ENCODE measurements around the gene PLCB3. TPM values are rescaled to one million over a fixed set of nuclear protein-coding genes. Genes with fewer than 3 reads are reported as not detected.

PLCB3 gene
- total RNA-seq, 4 donors from 2014 or later = 64.5 to 115 (median 91.2) TPM

GRCh38 chr11:64240435-64241240, 10.7 kb upstream of the PLCB3 start, which contains the start of gene FKBP2:
TSS of gene FKBP2 (plus strand) at chr11:64241095. CDS start at chr11:64242388, 1,293 bp downstream.
- DNase-seq = peak; percentile 98
- TF ChIP-seq EP300 (IDR thresholded peaks at IDR 0.05; ENCODE audit: low read depth) = peak; percentile 43
- no peak for TF ChIP-seq CTCF (IDR thresholded peaks at IDR 0.05)
- TF ChIP-seq POLR2A (IDR thresholded peaks at IDR 0.05) = peak; percentile 97
- peak; percentile 96 to 99 (median 99) for TF ChIP-seq POLR2AphosphoS5 (IDR thresholded peaks at IDR 0.05)
- in situ Hi-C loops (cut with MboI; ENCODE audit: low pct_ligation_motif_present in 1 of 4, low pct_unique_long_range_greater_than_20kb in 1 of 4, low sequenced_read_pairs in 3 of 4) (no loop called here), intact Hi-C loops (cut with DNase I; ENCODE audit: low total_unique reads) (no loop called here)
- no peaks in the 10 kb centered on the region for H3K36me3 ChIP-seq
- H3K27ac ChIP-seq = peak within 1 kb of the TSS; percentile 96 to 100 (median 98)
- peaks cover 33 to 75% (median 59%) of the 10 kb centered on the region in 4 donors for H3K4me1 ChIP-seq
- H3K9me3 ChIP-seq = no peaks in the 10 kb centered on the region
- WGBS, 2 donors (ENCODE audit: low coverage in 1 of 2) = 0 to 1% methylated on average over 4 to 57 of the region's 58 CpGs
- peak within 1 kb of the TSS; percentile 65 to 96 (median 82) for H3K4me3 ChIP-seq
- no peaks in the 10 kb centered on the region for H3K27me3 ChIP-seq

GRCh38 chr11:64241241-64241490, 10.2 kb upstream of the PLCB3 start:
- Histone ChIP-seq H3K27ac (peak overlapping the region; percentile 96 to 100 (median 98)), H3K9me3 (no peaks in the 10 kb centered on the region), H3K27me3 (no peaks in the 10 kb centered on the region), H3K36me3 (no peaks in the 10 kb centered on the region), H3K4me1 (peaks cover 33 to 75% (median 60%) of the 10 kb centered on the region in 4 donors), H3K4me3 (peak overlapping the region; percentile 62 to 84 (median 82))
- no peak for TF ChIP-seq POLR2AphosphoS5 (IDR thresholded peaks at IDR 0.05)
- TF ChIP-seq EP300 (IDR thresholded peaks at IDR 0.05; ENCODE audit: low read depth) = no peak
- no peak for TF ChIP-seq CTCF (IDR thresholded peaks at IDR 0.05)
- TF ChIP-seq POLR2A (IDR thresholded peaks at IDR 0.05) = no peak
- intact Hi-C loops (cut with DNase I; ENCODE audit: low total_unique reads) (no loop called here), in situ Hi-C loops (cut with MboI; ENCODE audit: low pct_ligation_motif_present in 1 of 4, low pct_unique_long_range_greater_than_20kb in 1 of 4, low sequenced_read_pairs in 3 of 4) (no loop called here)
- DNase-seq = peak; percentile 100
- 0% methylated on average over 24 of the region's 24 CpGs; no CpG with 5 or more reads in 1 of the 2 donors for WGBS, 2 donors (ENCODE audit: low coverage in 1 of 2)

GRCh38 chr11:64241491-64242374, 9.6 kb upstream of the PLCB3 start:
- TF ChIP-seq POLR2A (IDR thresholded peaks at IDR 0.05) = peak; percentile 89
- TF ChIP-seq EP300 (IDR thresholded peaks at IDR 0.05; ENCODE audit: low read depth) = no peak
- peak; percentile 93 to 96 (median 94) for TF ChIP-seq POLR2AphosphoS5 (IDR thresholded peaks at IDR 0.05)
- TF ChIP-seq CTCF (IDR thresholded peaks at IDR 0.05) = peak in 2 of 5 experiments; percentile 3 to 24
- Histone ChIP-seq H3K36me3 (no peaks in the 10 kb centered on the region), H3K27me3 (no peaks in the 10 kb centered on the region), H3K4me3 (peak overlapping the region; percentile 65 to 96 (median 82)), H3K4me1 (peaks cover 33 to 72% (median 59%) of the 10 kb centered on the region in 4 donors), H3K9me3 (no peaks in the 10 kb centered on the region), H3K27ac (peak overlapping the region; percentile 96 to 100 (median 98))
- intact Hi-C loops (cut with DNase I; ENCODE audit: low total_unique reads) = no loop called here
- in situ Hi-C loops (cut with MboI; ENCODE audit: low pct_ligation_motif_present in 1 of 4, low pct_unique_long_range_greater_than_20kb in 1 of 4, low sequenced_read_pairs in 3 of 4) = no loop called here
- peak; percentile 72 for DNase-seq
- WGBS, 2 donors (ENCODE audit: low coverage in 1 of 2) = 0% methylated on average over 61 of the region's 63 CpGs; no CpG with 5 or more reads in 1 of the 2 donors
